NCI-H2227 (cell line): ENCODE results near the gene PPFIA2.

Experiments
- DNase-seq: peaks from one replicate; lab custom pipeline; 2025; ENCODE audit not compliant: unreplicated experiment; lab: John Stamatoyannopoulos, UW

Gene PPFIA2

DNA sequence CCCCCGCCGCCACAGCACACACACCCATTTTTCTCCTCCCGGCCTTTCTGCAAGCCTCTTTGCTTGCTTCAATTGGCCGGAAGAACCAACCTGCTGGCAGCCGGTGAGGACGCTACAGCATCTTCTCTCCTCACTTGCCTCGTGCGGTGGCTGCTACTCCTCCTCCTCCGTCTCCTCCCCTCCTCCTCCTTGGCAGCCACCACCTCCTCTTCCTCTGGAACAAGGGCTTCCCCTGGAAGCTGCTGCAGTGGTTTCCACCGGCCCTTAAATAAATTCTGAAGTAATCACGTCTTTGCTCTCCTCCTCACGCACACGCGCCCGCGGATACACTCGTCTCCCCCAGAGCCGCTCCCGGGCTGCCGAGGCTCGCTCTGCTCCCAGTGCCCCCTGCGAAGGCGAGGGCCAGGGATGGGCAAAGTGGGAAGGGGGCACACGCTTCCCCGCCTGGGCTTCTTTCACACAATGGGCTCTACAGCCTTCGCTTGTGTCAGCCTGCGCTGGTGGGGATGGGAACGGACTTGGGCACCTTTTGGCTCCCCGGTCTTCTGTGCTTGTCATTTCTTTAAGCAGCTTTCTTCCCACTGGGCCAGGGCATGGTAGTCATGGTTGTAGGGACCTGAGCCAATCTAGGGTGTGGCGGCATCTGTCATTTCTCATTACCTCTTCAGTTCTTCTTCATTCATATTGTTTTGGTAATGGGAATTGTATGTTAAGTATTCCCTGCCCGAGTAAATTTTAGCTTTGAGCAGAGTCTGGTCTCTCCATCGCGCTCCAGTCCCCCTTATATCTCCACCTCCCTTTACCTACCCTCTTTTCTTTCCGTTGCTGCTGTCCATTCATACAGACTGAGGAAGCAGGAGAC lies at the start of gene PPFIA2:
Gene PPFIA2, minus strand, starts transcription at position 161 of the 862 bp plus-strand sequence.
- DNase-seq: peak; percentile 86

DNA sequence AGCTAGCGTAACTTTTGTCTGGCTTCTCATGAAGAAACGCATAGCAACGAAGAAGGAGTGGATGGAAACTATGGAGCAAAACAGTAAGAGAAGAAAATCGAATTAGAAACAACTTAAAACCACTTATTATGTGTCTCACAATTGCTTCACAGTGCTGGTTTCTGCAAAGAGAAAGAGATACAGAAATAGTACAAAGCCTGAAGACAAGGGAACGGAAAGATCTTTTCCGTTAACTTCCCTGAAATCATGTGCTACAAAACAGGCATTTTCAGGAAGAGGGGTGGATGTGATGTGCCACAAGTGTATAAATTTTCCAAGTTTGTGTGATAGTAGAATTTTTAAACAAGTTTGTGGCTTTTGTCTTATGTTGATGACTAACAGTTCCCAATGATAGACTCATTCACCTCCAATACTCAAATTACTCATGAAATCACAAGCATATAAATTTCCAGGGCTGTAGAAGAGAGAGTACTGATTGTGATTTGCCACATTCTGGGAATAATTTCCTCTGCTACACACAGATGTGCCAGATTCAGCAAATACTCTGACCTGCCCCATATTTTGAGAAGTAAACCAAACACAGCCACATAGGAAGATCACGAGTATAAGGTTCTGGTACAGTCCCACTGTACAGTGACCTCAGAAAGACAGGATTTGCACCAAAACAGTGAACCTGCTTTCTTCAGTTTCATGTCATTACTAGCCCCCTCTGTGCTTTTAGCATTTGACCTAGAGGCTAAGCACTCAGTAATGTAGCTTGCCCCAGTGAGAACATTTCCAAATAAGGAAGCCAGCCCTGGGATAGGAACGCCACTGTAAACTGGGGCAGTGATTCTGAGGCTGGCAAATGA lies 41.4 kb upstream of the PPFIA2 start:
- no peak for DNase-seq

DNA sequence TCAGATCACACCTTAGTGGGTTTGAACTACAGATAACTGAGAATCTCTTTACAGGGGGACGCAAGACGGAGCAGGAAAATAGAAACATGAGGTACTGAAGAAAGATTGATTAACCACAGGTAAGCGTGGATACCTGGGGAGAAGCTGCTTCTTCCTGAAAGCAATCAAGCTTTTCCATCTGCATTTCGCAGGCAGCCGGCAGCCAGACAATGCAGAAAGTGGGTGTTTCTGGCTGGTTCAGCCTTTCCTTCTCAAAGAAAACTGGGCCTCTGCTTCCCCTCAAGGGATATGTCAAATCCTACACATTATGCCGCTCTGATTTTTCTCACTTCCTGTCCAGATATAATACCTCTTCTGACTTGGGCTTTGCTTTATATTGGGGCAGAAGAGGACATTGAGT lies 39.1 kb upstream of the PPFIA2 start:
- DNase-seq: no peak

DNA sequence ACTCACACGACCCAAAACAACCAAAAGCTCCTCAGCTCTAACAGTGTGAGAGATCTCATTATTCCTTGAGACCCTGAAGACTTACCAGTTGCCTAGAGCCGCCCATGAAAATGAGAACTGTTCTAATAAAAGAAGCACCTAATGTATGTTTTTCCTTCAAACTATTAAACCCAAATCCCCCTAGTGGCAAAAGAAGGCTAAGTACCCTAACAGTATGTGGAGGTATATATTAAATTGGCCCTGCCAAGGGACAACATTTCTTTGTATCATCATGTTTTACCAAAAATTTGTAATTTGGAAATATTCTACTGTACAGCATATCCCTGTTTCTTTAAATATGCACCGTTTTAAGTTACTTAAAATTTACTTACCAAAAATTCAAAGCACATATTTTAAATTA lies 38.0 kb upstream of the PPFIA2 start:
- DNase-seq: peak; percentile 44

DNA sequence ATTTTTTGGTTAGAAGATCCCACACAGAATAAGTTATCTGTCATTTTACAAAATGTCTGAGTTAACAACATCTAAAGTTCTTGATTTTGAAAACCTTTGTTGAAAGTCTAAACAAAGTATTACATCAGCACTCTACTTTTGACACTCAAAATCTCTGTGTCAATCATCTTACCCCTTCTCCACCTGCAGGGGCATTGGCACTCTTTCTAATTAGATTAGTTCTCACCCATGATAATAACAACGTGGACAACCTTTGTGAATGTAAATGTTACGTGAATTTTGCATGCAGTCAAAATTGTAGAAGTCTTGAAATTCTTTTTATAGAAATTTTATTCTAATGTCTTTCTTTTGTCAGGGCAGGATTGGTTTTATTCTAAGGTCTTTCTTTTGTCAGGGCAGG lies 33.5 kb upstream of the PPFIA2 start:
- DNase-seq: no peak

DNA sequence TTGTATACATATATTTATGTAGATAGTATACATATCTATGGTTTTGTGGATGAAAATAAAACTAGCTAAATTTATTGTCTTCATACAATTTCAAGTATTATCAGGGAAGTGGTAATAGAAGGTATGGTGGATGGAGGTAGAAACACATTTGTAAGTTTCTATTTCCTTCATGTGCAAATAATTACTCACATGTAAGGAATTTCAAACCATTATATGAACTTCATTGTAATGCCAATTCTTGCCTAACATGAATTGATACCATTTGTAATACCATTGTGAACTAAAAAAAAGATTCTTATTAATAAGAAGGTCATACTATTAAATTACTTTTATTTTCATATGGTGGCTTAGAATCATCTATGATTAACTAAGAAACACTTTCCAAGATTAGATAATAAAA lies 20.1 kb upstream of the PPFIA2 start:
- DNase-seq: no peak

DNA sequence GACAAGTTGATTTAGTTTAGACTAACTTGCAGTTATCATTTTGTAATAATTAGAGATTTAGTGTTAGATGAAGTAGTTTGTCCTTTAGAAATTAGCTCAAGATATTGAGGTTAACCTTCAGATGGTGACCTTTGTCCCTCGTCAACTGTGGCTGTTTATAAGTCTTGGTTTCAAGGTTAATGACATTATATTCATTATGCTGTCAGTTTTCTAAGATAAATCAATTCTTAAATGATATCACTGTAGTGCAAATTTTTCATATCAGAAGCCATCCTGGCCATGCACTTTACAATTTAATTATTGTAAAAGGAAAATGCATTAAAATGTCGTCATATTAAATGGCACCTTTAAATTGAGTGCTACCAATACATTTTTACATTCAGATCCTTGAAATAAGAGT lies 19.6 kb upstream of the PPFIA2 start:
- no peak for DNase-seq

DNA sequence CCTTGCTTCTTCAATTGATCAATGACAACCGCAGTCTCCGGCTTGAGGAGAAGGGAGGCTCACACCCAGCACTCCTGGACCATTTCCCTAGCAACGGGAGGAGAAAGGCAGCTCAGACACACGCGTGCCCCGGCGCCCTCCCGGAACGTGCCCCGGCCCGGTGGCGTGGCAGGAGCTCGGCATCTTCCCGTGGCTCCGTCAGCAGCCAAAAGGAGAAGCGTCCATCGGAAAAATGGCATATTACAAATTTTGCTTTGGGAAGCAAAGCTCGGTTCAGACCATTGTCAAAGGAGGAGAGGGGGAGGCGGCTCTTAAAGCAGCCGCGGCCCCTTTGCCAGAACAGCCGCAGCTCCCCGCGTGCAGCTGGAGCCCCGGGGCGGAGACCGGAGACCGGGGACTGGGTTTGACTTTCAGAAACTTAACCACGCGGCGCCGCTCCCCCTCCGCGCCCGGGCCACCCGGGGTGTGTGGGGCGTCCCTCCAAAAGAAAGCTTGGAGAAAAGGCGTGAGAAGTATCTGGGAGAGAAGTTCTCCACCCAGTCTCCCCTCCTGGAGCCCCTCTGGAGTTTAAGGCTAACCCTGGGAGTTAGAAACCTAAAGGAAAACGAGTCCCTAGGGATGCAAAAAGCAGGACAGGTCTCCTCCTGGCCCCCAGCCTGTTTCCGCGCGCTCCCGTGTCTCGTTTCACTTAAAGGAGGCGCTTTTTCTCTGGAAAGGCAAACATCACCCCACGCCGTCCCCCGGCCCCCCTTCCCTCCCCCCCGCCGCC lies 545 bp downstream of the PPFIA2 start:
- peak; percentile 78 for DNase-seq

DNA sequence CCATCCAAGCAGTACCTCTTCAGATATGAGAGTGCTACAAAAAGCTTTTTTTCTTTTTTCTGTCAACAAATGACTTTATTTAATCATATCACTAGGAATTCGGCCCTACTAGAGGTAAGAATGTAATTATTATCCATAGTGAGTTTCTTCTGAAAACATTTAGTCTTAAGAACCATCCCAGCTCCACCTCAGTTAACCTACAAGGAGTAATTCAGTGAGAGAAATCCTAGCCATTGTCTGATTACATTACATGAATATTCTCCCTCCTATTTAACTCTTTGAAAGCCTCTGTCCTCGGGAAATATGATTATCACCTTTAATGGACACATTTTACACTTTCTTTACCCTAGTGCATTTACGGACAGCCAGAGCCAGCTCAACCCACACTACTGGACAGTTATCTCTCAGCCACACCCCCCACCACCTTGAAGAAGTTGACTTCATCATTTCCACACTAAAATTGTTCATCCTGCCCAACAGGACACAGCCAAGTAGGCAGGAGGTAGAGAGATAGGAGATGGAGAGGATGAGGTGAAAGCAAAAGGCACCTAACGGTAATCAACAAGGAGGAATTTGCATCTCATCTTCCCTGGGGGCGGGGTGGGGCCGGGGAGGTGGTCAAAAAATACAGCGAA lies 1.3 kb downstream of the PPFIA2 start:
- peak; percentile 31 for DNase-seq

DNA sequence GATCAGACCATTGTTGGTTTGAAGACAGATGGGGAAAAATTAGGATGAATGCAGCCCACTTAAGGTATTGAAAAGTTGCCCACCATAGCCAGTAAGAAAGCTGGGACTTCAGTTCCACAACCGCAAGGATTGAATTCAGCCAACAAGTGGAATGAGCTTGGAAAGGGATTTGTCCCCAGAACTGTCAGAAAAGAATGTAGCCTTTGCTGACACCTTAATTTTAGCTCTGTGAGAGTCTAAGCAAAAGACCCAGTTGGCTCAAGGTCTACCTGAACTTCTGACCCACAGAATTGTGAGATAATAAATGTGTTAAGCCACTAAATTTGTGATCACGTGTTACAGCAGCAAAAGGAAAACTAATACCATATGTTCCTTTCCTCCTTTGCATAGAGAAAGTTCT lies 29.4 kb downstream of the PPFIA2 start:
- no peak for DNase-seq

DNA sequence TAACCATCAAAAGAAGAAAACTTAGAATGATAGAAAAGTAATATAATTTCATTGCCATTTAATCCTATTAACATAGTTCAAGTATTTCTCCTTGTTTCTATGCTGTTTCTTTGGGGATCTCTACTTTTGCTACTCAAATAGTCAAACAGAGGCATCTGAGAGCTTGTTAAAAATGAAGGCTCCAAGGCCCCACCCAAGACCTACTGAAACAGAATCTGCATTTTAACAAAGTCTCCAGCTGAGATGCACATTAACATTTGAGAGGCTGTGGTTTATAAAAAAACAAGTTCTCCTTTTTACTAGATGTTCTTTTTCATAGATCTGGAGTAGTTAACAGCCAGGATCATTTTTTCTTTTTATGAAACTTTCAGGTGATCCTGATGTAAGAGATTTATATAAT lies 31.8 kb downstream of the PPFIA2 start:
- DNase-seq: no peak

DNA sequence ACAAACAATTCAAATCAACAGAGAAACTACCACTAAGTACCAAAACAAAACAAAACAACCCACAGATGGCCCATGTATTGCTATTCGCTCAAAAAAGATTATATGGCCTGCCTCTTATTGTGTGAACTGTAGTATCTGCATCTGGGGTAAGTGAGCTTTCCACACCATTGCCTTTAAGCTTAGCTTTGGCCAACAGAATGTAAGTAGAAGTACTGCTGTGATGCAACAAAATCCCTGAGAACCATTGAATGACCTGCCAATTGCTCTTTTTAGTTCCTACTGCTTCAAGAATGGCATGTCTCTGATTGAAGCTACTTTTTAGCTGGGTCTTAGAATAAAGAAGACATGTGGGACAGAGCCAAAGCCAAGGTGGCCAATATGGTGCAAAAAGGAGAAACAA lies 32.5 kb downstream of the PPFIA2 start:
- DNase-seq: no peak

DNA sequence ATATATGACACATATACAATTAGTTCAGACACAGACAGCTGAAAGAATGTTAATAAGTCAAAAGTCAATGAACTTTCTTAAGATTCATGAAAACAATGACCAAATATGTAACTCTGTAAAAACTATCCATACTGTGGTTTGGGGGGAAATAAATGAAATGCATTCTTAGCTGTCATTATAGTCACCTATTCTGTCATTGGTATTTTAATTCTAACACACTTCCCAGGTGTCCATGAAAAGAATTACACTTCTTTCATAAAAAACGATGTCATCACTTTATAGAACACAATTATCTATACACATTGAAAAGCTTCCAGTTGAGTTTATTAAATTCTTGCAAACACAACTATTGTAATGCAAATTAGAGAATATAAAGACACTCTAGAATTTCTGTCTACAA lies 35.8 kb downstream of the PPFIA2 start:
- no peak for DNase-seq

DNA sequence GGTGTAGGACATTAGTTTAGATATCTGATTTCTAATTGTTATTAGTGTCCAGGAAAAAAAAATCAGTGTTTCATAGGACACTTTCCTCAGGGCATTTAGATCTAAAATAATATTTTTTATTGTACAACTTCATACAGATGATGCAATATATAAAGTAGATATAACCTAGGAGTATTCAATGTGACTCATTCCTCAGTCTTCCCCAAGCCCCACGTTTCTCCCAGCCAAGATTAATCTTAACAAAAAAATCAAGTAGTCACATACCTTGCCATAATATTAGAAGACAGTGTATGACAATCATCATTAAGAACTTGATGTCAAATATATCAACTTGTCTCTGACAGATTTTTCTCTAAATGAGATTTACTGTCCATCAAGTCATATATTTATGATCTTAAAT lies 37.1 kb downstream of the PPFIA2 start:
- no peak for DNase-seq

DNA sequence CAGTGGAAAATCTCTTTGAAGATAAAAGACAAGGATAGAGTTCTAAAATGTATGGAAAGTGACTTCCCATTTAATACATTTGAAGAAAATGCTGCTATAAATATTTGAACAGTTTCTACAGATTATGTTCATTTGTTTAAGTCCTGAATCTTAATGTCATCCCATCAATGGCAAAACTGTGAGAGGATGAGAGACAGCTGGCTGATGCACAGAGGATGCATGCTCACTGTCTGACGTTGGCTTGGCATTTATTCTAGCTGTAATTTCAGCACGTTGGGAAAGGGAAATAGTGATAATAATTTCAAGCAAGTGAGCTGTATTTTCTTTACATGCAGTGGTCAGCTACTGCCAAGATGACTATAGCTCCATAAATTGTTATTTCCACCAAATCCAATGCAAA lies 40.5 kb downstream of the PPFIA2 start:
- no peak for DNase-seq

DNA sequence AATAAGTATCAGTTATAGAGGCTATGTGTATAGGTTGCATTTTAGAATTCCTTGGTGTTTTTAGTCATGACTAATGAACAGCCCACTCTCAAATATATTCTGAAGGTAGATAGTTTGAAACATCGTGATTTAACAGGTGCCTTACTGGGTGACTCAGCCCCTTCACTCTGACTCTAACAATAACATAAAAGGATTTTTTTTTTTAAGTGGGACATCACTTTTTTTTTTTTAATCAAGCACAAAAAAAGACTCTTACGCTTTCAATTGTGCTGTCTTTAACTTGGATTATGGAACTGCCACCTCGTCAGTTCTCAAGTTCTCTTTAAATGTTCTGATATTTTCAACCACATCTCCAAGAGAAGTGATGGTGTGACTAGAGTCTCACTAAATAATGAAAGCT lies 46.6 kb downstream of the PPFIA2 start:
- DNase-seq: no peak

DNA sequence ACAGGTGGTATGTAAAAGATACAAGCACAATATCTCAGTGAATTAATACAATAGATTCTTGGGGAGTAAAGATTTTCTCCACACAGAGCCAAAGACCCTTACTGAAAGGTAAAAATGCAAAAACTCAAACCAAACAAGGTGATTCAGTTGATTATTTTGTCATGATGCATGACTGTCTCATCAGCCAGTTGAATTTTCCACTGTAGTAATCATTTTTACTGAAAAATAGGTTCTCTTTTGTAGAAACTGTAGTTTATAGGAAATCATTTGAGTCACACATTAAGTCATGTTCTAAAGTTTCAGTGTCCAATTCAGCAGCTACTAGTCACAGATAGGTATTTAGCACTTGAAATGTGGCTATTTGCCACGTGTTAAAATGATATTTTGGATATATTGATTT lies 53.6 kb downstream of the PPFIA2 start:
- DNase-seq: no peak

DNA sequence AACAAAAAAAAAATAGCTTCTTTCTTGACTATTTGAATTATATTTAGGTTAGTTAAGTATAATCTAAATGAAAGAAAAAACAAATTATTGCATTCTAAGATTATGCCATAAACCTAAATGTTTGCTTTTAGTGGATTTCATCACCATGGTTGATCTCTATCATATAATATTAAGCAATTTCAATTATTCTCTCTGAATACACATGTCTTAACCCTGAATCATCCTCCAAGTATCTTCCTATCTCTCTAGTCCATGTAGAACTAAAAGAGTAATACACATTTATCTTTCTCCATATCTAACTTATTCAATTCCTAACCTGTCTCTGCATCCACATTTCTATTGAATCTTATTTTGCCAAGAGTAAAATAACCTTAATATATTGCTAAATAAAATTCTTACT lies 59.6 kb downstream of the PPFIA2 start:
- DNase-seq: no peak

DNA sequence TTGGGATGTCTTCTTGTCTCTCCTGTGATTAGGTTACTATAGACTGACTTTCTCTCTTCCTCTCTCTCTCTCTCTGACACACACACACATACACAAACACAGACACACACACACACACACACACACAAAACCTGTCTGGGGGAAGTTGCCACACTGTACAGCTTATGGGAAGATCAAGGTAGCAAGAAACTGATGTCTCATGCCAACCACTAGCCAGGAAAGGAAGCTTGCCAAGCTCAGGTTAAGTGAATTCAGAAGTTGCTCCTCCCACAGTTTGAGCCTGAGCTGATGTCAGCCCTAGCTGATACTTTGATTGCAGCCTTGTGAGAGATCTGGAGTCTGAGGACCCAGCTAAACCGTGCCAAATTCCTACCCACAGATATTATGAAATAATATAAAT lies 67.1 kb downstream of the PPFIA2 start:
- DNase-seq: no peak

DNA sequence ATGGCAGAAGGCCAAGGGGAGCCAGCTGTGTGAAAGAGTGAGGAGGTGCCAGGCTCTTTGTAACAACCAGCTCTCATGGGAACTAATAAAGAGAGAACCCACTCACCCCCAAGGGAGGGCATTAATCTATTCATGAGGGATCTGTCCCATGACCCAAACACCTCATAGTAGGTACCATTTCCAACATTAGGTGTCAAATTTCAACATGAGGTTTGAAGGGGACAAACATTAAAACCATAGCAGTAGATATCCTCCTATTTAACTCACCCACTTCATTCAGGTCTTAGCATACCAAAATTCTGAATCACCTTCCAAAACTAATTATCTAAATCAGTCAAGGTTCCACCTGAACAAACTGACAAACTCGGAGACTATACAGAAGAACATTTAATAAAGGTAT lies 75.3 kb downstream of the PPFIA2 start:
- no peak for DNase-seq

DNA sequence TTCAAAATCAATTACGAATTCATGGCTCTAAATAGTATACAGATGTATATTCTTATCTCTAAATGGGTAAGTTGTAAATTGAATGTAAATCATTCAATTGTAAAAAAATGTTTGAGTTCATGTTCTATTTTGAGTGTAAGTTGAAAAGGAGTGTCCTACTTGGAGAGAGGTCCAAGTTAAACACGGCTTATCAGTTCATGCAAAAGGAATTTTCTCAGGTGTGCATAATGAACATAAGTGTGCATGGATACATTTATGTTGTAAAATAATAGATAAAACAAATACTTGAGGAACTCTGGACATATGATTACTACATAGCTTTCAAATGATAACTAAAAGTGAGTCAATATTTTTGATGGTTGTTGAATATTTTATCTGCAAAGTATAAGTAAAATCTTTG lies 79.5 kb downstream of the PPFIA2 start:
- DNase-seq: no peak
